Measurements from ENCODE around the gene NETO2.
"Not testable (repeated sequence)": the region's sequence is repeated elsewhere in the genome, so short reads cannot be mapped to it uniquely, and the experiment has no call there.

Gene NETO2, protein sequence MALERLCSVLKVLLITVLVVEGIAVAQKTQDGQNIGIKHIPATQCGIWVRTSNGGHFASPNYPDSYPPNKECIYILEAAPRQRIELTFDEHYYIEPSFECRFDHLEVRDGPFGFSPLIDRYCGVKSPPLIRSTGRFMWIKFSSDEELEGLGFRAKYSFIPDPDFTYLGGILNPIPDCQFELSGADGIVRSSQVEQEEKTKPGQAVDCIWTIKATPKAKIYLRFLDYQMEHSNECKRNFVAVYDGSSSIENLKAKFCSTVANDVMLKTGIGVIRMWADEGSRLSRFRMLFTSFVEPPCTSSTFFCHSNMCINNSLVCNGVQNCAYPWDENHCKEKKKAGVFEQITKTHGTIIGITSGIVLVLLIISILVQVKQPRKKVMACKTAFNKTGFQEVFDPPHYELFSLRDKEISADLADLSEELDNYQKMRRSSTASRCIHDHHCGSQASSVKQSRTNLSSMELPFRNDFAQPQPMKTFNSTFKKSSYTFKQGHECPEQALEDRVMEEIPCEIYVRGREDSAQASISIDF

DNA sequence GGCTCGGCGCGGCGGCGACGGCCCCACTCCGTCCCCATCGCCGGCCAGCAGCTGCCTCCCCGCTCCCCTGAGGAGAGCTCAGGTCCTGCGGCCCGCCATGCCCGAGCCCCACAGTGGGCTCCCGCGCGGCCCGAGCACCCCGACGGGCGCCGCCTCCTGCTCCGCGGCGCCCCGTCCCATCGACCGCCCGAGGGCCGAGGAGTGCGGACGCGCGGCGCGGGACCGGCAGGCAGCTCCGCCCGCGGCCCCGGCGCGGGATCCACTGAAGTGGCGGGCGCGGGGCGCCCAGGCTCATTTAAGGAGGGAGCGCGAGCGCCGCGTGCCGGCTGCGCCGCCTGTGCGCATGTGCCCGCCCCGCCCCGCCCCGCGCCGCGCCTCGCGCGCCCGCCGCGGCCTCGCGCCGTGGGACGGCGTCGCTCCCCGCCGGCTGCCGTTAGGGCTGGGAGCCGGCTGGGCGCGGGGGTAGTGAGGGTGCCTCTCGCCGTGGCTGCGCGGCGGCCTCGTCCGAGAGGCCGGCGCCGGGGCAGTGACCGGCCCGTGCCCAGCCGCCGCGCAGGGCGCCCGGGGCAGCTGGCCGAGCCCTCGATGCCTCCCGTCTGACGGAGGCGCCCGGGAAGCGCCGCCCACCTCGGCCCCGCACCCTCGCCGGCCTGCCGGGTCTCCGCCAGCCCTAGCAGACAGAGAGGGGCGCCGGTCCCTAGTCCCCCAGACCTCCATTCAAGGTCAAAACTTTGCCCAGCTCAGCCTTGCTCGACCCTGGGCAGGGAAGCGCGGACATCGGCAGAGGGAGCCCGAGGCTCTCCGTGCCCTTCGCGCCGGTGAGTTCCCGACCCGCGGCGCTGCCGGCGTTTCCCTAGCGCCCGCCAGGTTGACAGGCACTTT, at the start of gene NETO2:
NETO2 (minus strand) TSS at position 269 of the 882 bp plus-strand sequence. CDS start 333 bp downstream, outside the sequence.
- DNase-seq (ENCODE audit: low read depth, low spot score) = peak; percentile 77

DNA sequence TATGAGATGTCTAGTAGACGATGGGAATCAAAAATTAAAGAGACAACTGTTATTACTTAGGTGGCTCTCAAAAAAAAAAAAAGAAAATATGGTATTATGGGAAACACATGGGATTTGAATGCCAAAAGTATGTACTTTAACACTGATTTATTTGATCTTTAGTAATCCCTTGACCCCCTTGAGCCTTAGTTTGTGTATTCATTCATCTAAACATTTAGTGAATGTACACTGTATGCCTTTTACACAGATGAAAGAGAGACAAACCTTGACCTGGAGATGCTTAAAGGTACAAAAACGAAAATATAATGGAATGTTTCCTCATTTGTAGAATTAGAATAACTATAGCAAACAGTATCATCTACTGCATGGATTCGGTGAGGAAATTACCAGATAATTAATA, 38.6 kb upstream of the NETO2 start:
- DNase-seq (ENCODE audit: low read depth, low spot score) = no peak

DNA sequence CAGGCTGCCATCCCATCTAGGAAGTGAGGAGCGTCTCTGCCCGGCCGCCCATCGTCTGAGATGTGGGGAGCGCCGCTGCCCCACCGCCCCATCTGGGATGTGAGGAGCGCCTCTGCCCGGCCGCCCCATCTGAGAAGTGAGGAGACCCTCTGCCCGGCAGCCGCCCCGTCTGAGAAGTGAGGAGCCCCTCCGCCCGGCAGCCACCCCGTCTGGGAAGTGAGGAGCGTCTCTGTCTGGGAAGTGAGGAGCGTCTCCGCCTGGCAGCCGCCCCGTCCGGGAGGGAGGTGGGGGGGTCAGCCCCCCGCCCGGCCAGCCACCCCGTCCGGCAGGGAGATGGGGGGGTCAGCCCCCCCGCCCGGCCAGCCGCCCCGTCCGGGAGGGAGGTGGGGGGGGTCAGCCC, 37.3 kb upstream of the NETO2 start:
- not testable (repeated sequence) for DNase-seq (ENCODE audit: low read depth, low spot score)

DNA sequence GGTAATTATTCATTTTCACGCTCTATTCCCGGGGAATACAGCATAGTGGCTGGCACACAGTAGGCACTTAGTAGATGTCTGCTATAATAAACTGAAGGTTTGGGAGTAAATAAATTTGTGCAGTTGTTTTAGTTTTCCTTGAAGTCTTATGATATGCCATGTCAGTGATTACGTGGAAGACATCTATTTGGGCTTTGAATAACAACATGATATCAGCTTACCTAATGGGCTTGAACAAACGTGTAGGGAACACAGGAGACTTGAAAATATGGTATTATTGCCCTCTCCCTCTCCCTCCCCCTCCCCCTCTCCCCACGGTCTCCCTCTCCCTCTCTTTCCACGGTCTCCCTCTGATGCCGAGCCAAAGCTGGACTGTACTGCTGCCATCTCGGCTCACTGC, 36.3 kb upstream of the NETO2 start:
- no peak for DNase-seq (ENCODE audit: low read depth, low spot score)

DNA sequence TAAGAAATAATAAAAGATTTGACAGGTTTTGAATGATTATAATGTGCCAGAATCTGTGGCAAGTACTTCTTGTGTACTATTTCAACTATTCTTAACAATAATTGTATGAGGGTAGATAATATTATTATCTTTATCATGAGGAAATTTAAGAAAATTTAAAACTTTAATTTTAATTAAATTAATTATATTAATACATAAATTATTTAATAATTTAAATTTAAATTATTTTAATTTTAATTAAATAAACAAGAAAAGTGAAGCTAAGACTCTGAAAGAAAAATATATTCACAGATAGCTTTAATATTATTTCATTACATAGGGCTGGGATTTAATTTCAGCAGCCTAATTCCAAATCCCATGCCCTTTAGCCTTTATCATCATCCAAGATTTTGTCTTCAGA, 31.4 kb upstream of the NETO2 start:
- no peak for DNase-seq (ENCODE audit: low read depth, low spot score)

DNA sequence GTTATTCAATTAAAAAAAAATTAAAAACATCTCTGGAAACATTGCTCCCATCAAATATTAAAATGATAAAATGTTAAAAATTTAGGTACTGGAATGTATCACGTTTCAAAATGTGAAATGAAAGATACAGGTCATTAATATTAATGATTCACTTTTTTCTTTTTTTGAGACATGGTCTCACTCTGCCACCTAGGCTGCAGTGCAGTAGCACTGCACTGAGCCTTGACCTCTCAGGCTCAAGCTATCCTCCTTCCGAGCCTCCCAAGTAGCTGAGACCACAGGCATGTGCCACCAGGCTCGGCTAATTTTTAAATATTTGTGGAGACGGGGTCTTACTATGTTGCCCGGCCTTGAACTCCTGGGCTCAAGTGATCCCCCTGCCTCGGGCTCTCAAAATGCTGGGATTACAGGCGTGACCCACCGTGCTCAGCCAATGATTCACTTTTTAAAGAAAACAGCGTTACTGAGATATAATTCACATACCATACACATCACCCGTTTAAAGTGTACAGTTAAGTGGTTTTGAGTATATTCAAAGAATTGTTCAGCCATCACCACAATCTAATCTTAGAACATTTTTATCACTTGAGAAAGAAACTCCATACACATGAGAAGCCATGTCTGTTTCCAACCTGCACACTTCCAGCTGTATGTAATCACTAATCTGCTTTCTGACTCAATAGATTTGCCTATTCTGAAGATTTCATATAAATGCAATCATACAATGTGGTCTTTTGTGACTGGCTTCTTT, 19.1 kb upstream of the NETO2 start:
- no peak for DNase-seq (ENCODE audit: low read depth, low spot score)

DNA sequence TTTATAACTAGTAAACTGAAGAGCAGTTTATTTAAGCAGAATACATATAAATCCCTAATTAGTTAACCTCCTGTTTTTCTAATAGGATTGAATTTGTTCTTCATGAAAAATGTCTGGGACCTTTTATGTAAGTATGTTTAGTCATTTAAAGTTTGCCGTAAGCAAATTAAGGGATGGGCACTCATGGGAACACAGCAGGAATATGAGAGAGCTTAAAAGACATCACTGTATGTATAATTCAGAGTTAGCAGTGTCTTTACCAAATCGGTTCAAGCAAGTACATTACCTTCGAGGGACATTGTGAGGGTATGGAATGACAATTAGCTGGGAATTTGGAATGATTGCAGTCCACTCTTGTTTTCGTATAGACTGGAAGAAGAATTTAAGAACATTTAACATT, 17.7 kb upstream of the NETO2 start:
- DNase-seq (ENCODE audit: low read depth, low spot score) = no peak

DNA sequence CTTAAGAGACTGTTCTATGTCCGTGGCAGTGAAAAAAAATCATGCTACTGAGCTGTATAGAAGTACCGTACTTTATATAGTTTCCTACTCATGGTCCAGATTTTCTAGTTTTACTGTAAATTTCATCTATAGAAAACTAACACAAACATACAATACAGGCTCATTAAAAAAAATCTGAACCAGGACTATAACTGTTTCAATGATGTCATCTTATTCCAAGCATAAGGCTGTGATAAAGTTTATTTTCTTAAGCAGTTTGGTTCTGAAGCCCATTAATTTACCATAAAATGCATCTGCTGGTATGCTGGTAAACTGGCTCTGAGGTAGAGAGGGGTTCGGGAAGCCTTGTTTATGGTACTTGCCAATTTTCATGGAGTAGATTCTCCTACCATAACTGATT, 16.7 kb upstream of the NETO2 start:
- no peak for DNase-seq (ENCODE audit: low read depth, low spot score)

DNA sequence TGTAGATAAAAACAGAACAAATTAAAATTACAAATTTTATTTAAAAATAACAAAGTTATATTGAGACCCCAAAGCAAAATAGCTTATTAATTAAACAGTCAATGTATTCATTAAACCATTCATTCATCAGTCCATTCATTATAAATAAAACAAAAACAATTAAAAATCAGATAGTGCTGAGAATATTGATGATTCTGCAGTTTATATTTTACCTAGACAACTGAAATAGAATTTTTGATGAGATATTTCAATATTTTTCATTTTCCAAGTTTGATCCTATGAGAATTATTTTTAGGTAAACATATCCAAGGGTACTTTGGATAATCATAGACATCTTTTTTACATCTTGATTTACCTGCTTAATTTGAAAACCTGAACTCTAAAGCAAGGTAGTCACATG, 15.2 kb upstream of the NETO2 start:
- no peak for DNase-seq (ENCODE audit: low read depth, low spot score)

DNA sequence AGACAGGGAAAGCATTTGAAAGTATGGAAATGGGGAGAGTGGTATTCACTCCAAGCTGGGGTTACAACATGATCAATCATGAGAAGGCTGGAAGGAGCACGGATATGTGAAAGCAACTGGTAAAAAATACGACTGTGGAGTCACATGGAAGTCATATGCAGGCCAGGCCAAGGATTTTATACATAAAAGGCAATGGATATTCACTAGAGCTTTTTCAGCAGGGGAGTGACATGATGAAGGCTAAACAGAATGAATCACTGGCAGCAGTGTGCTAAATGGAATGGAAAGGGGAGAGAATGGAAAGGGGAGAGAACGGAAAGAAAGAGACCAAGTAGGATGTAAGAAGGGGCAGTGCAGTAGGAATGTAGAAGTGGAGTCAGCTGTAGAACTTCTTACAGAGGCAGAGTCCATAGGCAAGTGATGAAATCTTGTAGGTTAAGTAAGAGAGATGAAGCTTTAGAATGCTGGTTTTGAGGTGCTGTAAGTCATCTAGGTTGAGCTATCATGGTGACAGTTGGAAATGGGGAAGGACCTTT, 13.0 kb upstream of the NETO2 start:
- no peak for DNase-seq (ENCODE audit: low read depth, low spot score)

DNA sequence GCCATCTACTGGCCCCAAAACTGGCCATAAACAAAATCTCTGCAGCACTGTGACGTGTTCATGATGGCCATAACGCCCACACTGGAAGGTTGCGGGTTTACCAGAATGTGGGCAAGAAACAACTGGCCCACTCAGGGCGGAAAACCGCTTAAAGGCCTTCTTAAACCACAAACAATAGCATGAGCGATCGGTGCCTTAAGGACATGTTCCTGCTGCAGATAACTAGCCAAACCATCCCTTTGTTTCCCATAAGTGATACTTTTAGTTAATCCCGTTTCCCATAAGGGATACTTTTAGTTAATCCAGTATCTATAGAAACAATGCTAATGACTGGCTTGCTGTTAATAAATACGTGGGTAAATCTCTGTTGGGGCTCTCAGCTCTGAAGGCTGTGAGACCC, 8.8 kb upstream of the NETO2 start:
- not testable (repeated sequence) for DNase-seq (ENCODE audit: low read depth, low spot score)

DNA sequence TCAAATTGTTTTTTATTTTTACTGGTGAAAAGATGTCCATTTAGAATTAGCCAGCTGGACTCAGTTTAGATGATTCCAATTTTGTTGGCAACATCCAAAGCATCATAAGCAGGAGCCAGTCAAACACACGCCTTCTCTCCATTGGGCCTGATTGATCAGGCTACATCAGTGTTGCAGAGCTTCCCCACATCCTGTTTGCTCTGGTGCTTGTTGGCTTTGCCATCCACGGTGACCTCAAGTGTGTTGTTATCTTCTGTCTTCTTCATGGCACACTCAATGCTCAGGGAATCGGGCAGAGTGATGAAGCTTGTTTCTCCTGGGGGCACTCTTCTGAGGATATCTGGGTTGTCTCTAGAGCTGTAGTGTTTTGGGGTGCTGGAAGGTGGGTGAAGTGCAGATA, 6.3 kb upstream of the NETO2 start:
- DNase-seq (ENCODE audit: low read depth, low spot score) = no peak

DNA sequence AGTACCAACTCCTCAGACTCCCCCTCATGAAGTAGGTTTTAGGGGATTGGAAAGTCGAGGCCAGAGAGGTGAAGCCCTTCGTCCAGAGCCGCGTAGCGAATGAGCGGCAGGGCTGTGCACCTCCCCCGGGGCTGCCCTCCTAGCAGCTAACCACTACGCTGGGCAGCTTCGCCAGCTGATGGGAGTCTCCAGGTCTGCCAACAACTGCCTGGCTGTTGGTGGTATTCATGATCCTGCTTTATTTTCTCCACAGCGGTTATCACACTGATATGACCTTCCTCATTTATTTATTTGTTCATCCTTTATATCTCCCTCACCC, 773 bp upstream of the NETO2 start:
- no peak for DNase-seq (ENCODE audit: low read depth, low spot score)

DNA sequence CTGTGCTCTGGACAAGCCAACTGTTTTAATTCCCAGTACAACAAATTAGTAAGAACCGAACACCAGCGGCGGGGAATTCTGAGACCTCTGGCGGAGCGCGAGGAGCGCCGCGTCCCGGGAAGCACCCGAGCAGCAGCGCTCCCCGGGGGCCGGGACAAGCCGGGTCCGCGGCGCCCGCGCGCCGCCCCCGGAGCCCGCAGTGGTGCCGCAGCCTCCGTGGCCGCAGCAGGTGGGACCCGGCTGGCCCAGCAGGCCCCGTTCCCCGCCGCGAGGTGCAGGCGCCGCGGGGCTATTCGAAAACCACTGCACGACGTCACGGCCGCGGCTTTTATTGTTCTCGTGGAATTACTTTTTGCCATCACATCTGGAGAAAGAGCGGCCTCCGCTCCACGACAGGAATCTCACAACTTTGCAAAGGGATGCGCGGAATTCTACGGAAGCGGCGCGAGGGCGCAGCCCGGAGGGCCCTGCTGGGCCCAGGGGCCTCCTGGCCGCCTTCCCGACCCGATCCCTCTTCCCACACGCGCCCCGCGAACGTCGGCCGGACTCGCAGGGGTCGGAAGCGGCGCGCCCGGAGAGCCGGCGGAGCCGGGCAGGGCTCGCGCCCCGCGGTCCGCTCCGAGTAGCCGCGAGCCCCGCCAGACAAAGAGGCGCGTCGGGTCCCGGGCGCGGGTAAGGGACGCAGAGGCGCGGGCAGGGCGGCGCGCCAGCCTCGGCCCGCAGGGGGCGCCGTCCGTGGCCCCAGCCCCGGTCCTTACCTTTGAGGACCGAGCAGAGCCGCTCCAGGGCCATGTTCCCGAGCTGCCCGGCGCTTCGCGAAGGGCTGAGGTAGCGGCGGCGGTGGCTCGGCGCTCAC, 696 bp downstream of the NETO2 start:
- DNase-seq (ENCODE audit: low read depth, low spot score) = peak; percentile 91

DNA sequence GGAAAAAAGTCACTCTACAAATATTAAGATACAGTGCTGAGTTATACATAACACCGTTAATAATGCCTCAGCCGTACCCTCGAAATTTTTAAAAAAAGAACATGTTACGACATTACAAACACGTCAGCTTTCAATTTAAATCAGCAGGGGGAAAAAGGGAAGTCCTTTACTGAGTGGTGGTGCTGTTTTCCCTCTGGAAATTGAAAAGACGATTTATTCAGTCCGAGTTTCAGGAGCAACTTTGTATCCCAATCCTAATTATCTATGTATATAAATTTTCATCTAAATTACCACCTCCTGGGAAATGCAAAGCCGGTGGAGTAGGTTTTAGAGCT, 1.3 kb downstream of the NETO2 start:
- peak; percentile 23 for DNase-seq (ENCODE audit: low read depth, low spot score)

DNA sequence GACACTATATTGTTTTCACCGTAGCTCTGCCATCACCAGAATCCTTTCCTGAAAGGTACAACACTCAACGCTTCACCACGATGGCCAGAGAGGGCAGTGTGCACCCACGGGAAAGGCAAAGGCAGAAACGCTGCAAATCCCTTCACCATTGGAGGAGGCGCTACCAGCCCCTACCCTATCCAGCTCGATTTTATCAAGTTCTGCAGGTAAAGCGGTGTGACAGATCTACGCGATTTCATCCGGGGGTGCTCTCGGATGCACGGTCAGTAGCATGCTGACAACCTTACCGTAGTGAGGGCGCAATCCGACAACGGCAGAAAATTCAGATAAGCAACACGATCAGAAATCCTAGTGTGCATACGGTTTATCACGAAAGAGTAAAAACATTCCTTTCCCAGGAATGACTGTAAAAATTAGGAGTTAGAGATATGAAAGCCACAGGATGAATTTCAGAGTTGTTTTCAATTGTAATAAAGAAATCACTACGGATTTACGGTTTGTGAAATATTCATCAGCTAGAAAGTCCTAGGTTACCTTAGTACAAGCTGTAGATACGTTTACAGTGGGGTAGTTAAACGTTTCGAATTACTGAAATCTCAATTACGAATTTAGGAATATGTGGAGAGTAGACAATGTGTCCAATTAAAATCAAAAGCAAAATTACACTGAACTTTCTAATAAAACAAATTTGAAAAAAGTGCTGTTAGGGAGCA, 1.8 kb downstream of the NETO2 start:
- peak; percentile 91 for DNase-seq (ENCODE audit: low read depth, low spot score)

DNA sequence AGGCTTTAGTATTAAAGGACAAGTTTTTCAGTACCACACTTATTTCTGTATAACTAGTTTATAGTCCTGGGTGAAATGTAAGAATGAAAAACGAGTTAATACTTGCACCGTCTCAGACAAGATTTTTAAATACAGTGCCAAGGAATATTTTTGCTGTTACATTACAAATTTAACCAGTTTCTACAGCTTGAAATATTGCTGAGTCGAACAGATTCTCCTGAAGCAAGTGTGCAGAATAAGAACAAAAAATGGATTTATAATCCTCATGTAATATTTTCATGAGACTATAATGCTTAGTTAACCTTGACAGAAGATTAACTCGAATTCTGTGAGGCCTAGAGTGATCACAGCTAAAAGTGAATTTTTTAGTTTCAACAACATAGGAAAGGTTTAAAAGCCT, 3.1 kb downstream of the NETO2 start:
- no peak for DNase-seq (ENCODE audit: low read depth, low spot score)

DNA sequence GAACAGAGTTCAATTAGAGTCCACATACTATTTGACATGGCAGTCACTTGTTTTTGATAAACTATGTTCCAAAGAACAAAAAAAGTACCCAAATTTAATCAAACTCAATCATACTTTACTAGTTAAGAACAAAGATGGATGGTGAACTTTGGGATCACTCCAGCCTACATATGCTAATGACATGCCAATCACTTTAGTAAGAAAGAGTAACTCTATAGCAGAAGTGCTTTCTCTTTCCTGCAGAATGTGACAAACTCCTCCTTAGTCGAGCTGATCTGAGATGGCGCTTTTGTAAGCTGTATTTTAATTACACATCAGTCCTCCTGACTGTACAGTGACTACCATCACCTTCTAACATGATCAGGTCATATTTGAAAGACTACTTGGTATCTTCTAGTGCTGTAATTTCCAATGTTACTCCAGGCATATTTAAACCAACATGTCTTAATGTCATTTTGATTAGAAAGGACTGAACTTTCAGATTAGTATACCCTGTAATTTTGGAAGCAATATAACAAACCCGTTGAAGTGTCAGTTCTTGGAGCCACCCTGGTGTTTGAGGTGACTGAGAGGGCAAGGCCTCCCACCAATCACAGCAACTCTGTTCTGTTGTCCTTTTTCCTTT, 4.1 kb downstream of the NETO2 start:
- no peak for DNase-seq (ENCODE audit: low read depth, low spot score)

DNA sequence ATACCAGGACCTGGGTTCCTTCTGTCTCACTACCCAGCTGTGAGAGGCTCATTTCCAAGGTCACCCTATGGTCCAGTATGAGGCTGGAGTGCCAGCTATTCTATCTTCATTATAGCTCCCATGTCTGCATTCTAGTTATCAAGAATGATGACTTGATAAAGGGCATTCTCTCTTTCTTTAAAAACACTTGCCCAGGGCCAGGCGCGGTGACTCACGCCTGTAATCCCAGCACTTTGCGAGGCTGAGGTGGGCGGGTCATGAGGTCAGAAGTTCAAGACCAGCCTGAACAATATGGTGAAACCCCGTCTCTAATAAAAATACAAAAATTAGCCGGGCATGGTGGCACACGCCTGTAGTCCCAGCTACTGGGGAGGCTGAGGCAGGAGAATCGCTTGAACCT, 5.8 kb downstream of the NETO2 start:
- DNase-seq (ENCODE audit: low read depth, low spot score) = not testable (repeated sequence)
